ENCODE results near the gene NME3. TPM values are rescaled to one million over a fixed set of nuclear protein-coding genes. Genes with fewer than 3 reads are reported as not detected.
"Not testable (repeated sequence)": the region's sequence is repeated elsewhere in the genome, so short reads cannot be mapped to it uniquely, and the experiment has no call there.

The NME3 gene
- total RNA-seq, 1 donor from 2014 or later, result 57.7 TPM

DNA sequence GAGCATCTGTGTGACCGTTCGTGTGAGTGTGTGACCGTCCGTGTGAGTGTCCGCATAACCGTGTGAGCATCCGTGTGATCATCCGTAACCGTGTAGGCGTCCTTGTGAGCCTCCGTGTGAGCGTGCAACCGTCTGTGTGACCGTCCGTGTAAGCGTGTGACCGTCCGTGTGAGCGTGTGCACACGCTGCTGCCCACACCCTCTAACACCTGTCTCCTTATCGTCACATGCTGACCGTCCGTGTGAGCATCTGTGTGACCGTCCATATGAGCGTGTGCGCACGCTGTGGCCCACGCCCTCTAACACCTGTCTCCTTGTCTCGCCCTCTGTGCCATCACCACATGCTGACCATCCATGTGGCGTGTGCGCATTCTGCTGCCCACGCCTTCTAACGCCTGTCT, 31.1 kb downstream of the NME3 start:
- no peaks in the 10 kb centered on the region for H3K27me3 Mint-ChIP-seq (ENCODE audit: low read depth)
- no peak overlapping the region for H3K4me3 Mint-ChIP-seq
- peaks cover 3% of the 10 kb centered on the region for H3K4me1 Mint-ChIP-seq
- TF ChIP-seq, protein P1, sequence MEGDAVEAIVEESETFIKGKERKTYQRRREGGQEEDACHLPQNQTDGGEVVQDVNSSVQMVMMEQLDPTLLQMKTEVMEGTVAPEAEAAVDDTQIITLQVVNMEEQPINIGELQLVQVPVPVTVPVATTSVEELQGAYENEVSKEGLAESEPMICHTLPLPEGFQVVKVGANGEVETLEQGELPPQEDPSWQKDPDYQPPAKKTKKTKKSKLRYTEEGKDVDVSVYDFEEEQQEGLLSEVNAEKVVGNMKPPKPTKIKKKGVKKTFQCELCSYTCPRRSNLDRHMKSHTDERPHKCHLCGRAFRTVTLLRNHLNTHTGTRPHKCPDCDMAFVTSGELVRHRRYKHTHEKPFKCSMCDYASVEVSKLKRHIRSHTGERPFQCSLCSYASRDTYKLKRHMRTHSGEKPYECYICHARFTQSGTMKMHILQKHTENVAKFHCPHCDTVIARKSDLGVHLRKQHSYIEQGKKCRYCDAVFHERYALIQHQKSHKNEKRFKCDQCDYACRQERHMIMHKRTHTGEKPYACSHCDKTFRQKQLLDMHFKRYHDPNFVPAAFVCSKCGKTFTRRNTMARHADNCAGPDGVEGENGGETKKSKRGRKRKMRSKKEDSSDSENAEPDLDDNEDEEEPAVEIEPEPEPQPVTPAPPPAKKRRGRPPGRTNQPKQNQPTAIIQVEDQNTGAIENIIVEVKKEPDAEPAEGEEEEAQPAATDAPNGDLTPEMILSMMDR (IDR thresholded peaks at IDR 0.05; ENCODE audit: unreplicated experiment), result no peak
- no peak for DNase-seq (ENCODE audit: low spot score in 2 of 2, unreplicated experiment in 2 of 2)
- no peaks in the 10 kb centered on the region for H3K9me3 Mint-ChIP-seq
- H3K27ac Mint-ChIP-seq, result no peak overlapping the region
- H3K36me3 Mint-ChIP-seq, result peaks cover 4% of the 10 kb centered on the region

- Mint-ChIP-seq H3K4me1 (no peaks in the 10 kb centered on the region), H3K4me3 (no peak overlapping the region), H3K27me3 (ENCODE audit: low read depth) (no peaks in the 10 kb centered on the region), H3K36me3 (no peaks in the 10 kb centered on the region), H3K9me3 (no peaks in the 10 kb centered on the region), H3K27ac (peak overlapping the region; percentile 9)
- DNase-seq (ENCODE audit: low spot score in 2 of 2, unreplicated experiment in 2 of 2), result no peak
- TF ChIP-seq, protein P1 (IDR thresholded peaks at IDR 0.05; ENCODE audit: unreplicated experiment), result no peak
Measured at GRCh38 chr16:1734816-1735215, 36.5 kb downstream of the NME3 start.

- TF ChIP-seq, protein P1 (IDR thresholded peaks at IDR 0.05; ENCODE audit: unreplicated experiment), result no peak
- Mint-ChIP-seq H3K27ac (no peak overlapping the region), H3K4me3 (no peak overlapping the region), H3K36me3 (peaks cover 2% of the 10 kb centered on the region), H3K4me1 (no peaks in the 10 kb centered on the region), H3K9me3 (no peaks in the 10 kb centered on the region), H3K27me3 (ENCODE audit: low read depth) (no peaks in the 10 kb centered on the region)
- no peak for DNase-seq (ENCODE audit: low spot score in 2 of 2, unreplicated experiment in 2 of 2)
Measured at GRCh38 chr16:1734123-1734522, 37.2 kb downstream of the NME3 start.

DNA sequence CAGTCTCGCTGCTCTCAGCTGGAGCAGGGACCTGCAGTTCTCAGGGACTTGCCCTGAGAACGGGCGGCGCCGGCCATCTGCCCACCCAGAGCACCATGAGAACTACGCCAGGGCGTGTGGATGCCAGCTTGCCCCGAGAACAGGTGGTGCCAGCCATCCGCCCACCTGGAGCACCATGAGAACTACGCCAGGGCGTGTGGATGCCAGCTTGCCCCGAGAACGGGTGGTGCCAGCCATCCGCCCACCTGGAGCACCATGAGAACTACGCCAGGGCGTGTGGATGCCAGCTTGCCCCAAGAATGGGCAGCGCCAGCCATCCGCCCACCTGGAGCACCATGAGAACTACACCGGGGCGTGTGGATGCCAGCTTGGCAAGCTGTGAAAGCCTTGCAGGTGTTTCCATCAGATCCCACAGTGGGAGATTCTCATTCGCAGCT, 38.8 kb downstream of the NME3 start:
- H3K9me3 Mint-ChIP-seq; H3K36me3 Mint-ChIP-seq; H3K27ac Mint-ChIP-seq; H3K27me3 Mint-ChIP-seq (ENCODE audit: low read depth); H3K4me3 Mint-ChIP-seq; H3K4me1 Mint-ChIP-seq; DNase-seq (ENCODE audit: low spot score in 2 of 2, unreplicated experiment in 2 of 2): not testable (repeated sequence)

DNA sequence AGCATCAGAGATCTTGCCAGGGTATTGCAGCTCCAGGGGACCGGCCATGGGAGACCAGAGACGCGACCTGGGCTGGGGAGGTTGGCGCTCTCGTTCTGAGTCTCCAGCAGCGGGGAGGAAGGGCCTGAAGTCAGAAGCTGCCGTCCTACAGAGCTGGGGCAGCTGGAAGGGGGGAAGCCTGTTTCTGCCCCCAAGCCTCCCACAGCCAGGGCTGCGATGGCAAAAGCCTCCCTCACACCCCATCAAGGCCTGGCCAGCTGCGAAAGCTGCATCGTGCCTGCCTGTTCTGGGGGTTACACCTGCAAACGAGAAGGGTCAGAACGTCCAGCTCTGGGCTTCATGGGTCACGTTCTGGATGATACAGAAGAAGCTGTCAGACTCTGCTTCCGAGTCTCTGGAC, 39.3 kb downstream of the NME3 start:
- TF ChIP-seq, protein P1 (IDR thresholded peaks at IDR 0.05; ENCODE audit: unreplicated experiment), result no peak
- H3K4me1 Mint-ChIP-seq, result no peaks in the 10 kb centered on the region
- peaks cover 7% of the 10 kb centered on the region for H3K36me3 Mint-ChIP-seq
- H3K4me3 Mint-ChIP-seq, result no peak overlapping the region
- no peaks in the 10 kb centered on the region for H3K27me3 Mint-ChIP-seq (ENCODE audit: low read depth)
- H3K9me3 Mint-ChIP-seq, result no peaks in the 10 kb centered on the region
- no peak overlapping the region for H3K27ac Mint-ChIP-seq
- DNase-seq (ENCODE audit: low spot score in 2 of 2, unreplicated experiment in 2 of 2), result no peak

- H3K9me3 Mint-ChIP-seq, result no peaks in the 10 kb centered on the region
- no peak overlapping the region for H3K27ac Mint-ChIP-seq
- H3K36me3 Mint-ChIP-seq, result peaks cover 10% of the 10 kb centered on the region
- H3K4me1 Mint-ChIP-seq, result no peaks in the 10 kb centered on the region
- H3K27me3 Mint-ChIP-seq (ENCODE audit: low read depth), result no peaks in the 10 kb centered on the region
- no peak for DNase-seq (ENCODE audit: low spot score in 2 of 2, unreplicated experiment in 2 of 2)
- no peak overlapping the region for H3K4me3 Mint-ChIP-seq
- TF ChIP-seq, protein P1 (IDR thresholded peaks at IDR 0.05; ENCODE audit: unreplicated experiment), result no peak
Measured at GRCh38 chr16:1731603-1732002, 39.7 kb downstream of the NME3 start.

All from mesothelial cell of epicardium (in vitro differentiated cells).